ENCODE measurements around the gene PEAR1.

GRCh38 chr1:156963621-156964020 lies 70.1 kb downstream of the PEAR1 start:
- TF ChIP-seq CTCF (IDR thresholded peaks at IDR 0.05) = no peak
- no peak for TF ChIP-seq POLR2A (IDR thresholded peaks at IDR 0.05)
- TF ChIP-seq POLR2AphosphoS5 (IDR thresholded peaks at IDR 0.05) = no peak
- no peak for TF ChIP-seq EP300 (IDR thresholded peaks at IDR 0.05)
